GM12872 (cell line): ENCODE results near the gene CALY.

Experiments used
- TF ChIP-seq, protein P1 (sequence below): IDR thresholded peaks from 3 replicates; pipeline ENCODE4 v1.5.1; 2011; ENCODE audit warnings: low read depth, mild to moderate bottlenecking, low read length, moderate library complexity; ENCODE audit not compliant: insufficient read depth

CALY gene

DNA sequence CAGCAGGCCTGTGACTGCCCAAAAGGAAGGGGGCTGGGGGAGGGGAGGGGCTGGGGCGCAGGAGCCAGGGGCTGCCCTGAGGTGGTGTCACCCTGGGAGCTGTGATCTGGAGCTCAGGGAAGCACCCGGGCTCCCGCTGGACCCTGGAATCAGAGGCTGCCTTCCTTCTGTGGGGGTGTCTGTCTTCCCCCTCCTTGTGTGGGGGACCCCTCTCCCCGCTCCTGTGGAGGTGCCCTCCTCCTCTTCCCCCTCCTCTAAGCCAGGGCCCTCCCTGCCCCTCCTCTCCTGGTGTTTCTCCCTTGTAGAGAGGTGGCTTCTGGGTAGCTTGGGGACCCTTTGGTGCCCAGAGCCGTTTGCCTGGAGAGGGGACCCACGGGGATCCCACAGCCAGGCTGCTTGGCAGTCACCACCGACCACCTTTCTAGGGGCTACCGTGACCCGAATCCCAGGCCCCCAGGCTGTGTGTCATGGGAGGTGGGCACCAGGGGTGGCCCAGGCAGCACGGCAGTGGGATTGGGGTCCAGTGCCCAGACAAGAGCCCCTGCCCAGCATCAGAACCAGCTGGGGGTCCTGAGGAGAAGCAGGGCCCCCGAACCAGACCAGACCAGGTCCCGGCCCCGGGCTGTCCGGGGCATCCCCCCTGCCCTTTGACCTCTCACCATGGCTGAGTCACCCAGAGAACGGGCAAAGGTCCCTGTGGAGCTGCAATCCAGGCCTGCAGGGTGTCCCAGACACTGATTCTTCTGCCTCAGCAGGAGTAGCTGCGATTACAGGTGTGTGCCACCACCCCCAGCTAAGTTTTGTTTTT lies 11.2 kb upstream of the CALY start:
- TF ChIP-seq, protein P1, sequence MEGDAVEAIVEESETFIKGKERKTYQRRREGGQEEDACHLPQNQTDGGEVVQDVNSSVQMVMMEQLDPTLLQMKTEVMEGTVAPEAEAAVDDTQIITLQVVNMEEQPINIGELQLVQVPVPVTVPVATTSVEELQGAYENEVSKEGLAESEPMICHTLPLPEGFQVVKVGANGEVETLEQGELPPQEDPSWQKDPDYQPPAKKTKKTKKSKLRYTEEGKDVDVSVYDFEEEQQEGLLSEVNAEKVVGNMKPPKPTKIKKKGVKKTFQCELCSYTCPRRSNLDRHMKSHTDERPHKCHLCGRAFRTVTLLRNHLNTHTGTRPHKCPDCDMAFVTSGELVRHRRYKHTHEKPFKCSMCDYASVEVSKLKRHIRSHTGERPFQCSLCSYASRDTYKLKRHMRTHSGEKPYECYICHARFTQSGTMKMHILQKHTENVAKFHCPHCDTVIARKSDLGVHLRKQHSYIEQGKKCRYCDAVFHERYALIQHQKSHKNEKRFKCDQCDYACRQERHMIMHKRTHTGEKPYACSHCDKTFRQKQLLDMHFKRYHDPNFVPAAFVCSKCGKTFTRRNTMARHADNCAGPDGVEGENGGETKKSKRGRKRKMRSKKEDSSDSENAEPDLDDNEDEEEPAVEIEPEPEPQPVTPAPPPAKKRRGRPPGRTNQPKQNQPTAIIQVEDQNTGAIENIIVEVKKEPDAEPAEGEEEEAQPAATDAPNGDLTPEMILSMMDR, result no peak

DNA sequence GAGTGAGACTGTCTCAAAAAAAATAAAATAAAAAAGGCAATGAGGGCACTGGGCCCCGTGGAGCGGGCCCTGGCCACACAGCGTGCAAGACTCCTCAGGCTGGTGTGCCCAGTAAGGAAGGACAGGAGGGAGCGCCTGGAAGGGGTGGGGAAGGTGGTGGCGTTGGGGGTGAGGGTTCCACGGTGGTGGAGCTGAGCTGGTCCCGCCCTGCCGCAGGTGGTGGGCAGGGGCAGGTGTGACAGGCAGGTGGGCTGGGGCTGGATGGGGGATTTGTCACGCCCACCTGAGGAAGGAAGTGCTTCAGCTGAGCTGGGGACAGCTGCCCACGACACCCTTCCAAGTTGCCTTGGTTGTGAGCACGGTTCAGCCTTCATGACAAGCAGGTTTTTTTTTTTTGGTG lies 9.7 kb upstream of the CALY start:
- TF ChIP-seq, protein P1, result no peak

DNA sequence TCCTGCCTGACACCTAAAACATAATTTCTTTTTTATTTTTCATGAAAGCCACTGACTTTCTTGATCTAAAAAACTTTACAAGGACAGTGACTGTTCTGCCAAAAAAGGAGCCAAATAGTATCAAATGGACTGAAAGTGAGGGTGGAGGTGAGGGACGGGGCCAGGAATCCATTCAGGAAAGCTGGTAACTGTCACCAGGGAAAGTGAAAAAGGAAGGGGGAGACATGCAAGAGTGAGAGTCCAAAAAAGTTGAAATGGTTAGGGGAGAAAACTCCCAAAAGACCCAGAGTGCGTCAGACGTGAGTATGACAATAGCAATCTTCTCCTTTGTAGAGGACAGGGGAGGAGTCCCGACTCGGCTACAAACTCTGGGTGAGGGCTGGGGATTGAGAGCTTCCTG lies 7.5 kb upstream of the CALY start:
- TF ChIP-seq, protein P1, result no peak

DNA sequence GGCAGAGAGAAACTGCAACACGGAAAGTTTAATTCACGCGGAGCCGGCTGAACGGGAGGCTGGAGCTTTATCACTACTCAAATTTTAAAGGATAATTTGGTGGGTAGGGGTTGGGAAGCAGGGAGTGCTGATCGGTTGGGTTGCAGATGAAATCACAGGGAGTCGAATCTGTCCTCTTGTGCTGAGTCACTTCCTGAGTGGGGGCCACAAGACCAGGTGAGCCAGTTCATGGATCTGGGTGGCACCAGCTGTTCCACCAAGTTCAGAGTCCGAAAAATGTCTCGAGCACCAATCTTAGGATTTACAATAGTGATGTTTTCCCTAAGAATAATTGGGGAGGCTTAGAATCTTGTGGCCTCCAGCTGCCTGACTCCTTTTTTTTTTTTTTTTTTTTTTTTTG lies 6.9 kb upstream of the CALY start:
- TF ChIP-seq, protein P1, result no peak

DNA sequence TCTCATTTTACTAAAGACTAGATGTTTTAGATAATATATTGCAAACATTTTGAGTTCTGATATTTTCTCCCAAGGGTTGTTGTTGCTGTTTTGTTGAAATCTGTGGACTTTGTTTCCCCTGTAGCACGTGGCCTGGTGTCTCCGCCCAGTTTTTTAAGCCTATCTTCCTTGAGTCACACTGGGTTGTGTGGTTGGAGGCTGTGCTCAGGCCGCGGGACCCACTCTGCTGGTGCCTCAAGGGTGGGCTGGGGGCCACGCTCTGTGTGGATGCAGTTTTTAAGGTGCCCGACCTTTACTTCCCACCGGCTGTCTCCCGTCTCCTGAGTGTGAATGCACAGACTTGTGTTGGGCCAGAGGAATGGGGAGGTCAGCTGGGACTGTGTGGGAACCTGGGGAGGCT lies 6.2 kb upstream of the CALY start:
- TF ChIP-seq, protein P1, result no peak

DNA sequence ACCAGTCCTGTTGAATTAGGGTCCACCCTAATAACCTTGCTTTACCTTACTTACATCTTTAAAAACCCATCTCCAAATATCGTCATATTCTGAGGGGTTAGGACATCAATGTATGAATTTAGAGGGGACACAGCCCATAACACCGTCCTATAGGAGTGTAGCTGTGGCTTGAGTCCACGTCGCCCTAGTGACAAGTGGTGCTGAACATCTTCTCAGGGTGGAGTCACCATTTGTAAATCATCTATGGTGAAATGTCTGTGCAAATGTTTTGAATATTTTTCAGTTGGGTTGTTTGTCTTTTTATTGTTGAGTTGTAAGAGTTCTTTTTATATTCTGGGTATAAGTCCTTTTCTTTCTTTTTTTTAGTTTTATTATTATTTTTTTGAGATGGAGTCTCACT lies 5.3 kb upstream of the CALY start:
- TF ChIP-seq, protein P1, result no peak

DNA sequence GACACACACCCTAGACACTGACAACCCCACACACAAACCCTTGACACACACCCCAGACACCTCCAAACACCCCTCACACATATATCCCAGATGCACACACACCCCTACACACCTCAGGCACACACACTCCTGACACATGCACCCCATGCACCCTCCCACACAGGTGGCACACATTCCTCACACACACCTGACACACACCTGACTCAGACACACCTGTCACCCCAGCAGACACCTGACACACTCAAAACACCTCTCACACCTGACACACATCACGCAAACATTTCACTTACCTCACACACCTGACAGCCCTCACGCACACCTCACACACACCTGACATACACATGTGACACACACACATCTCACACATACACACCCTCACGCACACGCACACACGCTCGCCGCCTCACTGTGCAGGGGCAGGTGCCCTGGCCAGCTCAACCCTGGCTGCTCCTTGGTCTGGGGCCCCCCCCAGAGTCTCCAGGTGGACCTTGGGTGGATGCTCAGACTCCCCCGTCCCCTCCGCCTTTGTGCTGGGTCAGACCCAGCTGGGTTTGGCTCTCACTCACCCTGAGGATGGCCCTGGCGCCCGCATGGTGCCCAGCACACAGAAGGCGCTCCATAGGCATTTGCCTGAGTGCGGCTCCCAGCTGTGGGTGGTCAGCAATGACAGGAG lies 3.1 kb upstream of the CALY start:
- TF ChIP-seq, protein P1, result no peak
